HG02884 (cell line): ENCODE data around the gene COL8A1.
"Not testable (repeated sequence)": the region's sequence is repeated elsewhere in the genome, so short reads cannot be mapped to it uniquely, and the experiment has no call there.

ENCODE experiments used
- ATAC-seq: cut with Tn5 transposase; IDR thresholded peaks from one replicate; pipeline ENCODE4 v1.9.1; 2021; ENCODE audit warnings: mild to moderate bottlenecking, moderate library complexity; ENCODE audit not compliant: unreplicated experiment

The COL8A1 gene

GRCh38 chr3:99838755-99839154, 200.4 kb downstream of the COL8A1 start:
- no peak for ATAC-seq

GRCh38 chr3:99839613-99840012, 201.2 kb downstream of the COL8A1 start:
- ATAC-seq = no peak

DNA sequence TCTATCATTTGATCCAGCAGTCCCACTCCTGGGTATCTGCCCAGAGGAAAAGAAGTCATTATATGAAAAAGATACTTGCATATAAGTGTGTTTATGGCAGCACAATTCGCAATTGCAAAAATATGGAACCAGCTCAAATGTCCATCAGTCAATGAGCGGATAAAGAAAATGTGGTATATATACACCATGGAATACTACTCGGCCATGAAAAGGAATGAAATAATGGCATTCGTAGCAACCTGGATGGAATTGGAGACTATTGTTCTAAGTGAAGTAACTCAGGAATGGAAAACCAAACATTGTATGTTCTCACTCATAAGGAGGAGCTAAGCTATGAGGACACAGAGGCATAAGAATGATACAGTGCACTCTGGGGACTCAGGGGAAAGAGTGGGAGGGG, 203.6 kb downstream of the COL8A1 start:
- ATAC-seq = not testable (repeated sequence)

DNA sequence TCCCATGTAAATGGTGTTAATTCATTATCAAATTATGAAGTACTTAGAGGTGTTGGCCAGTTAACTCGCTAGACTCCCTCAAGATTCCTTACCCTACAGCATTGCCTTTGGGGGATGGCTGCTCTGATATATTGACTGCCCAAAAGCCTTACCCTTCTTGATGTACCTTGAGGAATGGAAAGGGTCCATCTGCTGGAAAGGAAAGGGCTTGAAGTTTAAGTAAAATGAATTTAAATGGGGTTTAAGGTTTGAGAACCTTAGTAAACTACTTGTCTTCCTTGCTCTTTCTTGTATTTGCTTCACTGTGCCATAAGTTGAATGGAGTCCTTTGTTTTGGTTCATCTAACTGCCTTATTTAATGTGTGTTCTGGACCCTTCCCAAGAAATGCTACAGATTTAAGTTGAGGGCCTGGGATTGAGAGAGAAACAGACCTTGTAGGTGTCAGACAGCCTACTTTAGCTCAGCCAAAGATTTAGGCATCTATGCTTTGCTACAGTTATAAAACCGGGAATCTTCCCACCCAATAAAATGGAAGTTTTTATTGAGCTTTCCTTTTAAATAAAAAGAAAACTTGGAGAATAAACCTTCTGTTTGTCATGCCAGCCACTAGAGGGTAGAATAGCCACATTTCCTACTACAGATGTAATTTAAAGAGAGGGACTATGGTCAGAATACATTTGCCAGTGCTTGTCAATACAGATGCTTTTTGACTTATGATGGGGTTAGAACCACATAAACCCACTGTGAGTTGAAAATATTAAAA, 204.6 kb downstream of the COL8A1 start:
- ATAC-seq = peak; percentile 40

- no peak for ATAC-seq
Observed at GRCh38 chr3:99843590-99844258, 205.3 kb downstream of the COL8A1 start.

GRCh38 chr3:99845331-99845730, 206.9 kb downstream of the COL8A1 start:
- ATAC-seq = no peak

DNA sequence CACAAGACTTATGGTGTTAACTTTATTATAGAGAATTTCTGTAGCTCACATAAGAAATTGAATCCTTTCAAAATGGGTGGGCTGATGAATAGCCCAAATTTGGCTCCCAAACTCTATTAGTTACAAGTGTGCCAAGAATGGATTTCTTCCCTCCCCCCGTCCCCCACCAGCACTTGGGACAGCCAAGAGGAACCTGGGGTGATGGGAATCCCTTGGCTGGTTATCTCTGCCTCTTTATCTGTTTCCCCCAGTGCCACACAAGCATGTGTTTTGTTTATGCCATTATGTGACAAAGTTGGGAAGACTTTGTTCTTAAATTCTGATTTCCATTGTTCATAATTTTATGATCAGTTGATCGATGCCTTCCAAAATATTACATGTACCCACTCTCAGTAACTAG, 207.6 kb downstream of the COL8A1 start:
- no peak for ATAC-seq

DNA sequence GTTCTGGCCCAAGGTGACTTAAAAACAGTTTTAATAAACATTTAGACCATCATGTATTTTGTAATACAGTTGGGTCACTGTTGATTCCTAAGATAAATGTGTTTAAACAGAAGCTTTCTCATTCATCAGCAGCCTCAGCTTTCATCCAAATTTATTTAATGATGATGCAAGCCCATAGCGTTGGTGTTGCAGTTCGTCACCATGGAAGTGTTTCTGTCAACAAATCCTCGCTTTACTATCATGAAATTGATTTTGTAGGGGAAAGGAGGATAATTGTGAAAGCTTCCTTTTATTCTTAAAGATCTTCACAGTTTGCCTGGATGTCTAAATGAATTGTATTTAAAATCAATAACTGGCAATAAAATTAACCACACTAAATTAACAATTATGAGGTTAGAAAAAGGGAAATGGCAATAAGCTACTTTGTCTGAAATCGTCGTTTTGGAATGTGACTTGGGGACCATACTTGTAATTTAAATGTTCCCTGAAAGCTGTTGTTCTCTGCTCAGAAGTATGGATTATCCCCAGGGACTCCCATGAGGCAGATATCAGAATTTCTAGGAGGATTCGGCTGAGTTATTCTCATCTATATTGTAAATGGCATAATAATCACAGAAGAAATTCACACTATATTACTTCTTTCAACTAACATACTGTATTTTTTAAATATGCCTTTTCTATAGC, 208.2 kb downstream of the COL8A1 start:
- ATAC-seq = no peak

DNA sequence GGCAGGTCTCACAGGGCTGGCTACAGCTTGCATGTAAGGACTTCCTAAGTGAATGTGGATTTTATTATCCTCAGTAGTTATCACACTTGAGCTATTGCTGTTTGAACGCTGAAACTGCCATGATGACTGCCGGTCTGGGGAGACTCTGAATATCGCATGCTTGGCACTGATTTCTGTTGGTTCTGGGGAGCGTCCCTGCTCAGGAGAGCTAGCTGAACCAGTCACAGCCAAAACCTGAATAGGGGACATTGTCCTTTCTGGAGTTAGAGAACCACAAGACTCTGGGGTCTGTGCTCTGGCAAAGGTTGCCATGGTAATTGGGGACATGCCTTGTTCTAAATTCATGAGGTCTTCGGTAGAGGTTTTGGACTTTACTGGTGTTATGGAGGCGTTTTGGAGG, 210.0 kb downstream of the COL8A1 start:
- no peak for ATAC-seq
